ENCODE results near the gene PLP2. TPM values are rescaled to one million over a fixed set of nuclear protein-coding genes. Genes with fewer than 3 reads are reported as not detected.

Gene PLP2
- total RNA-seq, 2 donors from 2014 or later, result 228 to 233 TPM

Other genes with a start within 250 kb of the PLP2 start
- gene OTUD5, start 214.3 kb upstream of the PLP2 start, total RNA-seq, result 100 to 1,000 TPM in 1 of 2 donors, 10 to 100 TPM in 1; 67.1 to 111 TPM
- 10 to 100 TPM in 1 of 2 donors, 1 to 10 TPM in 1; 7.2 to 16.8 TPM for gene KCND1, start 200.1 kb upstream of the PLP2 start, total RNA-seq
- 100 to 1,000 TPM in 1 of 2 donors, 10 to 100 TPM in 1; 88.0 to 126 TPM for gene GRIPAP1, start 169.6 kb upstream of the PLP2 start, total RNA-seq
- gene TFE3, start 128.5 kb upstream of the PLP2 start, total RNA-seq, result 10 to 100 TPM; 35.0 to 38.9 TPM
- 1 to 10 TPM; 6.9 to 7.3 TPM for gene CCDC120, start 112.9 kb upstream of the PLP2 start, total RNA-seq
- gene PRAF2, start 97.9 kb upstream of the PLP2 start, total RNA-seq, result 10 to 100 TPM; 14.3 to 21.7 TPM
- 10 to 100 TPM; 40.6 to 44.5 TPM for gene WDR45, start 92.0 kb upstream of the PLP2 start, total RNA-seq
- 10 to 100 TPM; 17.3 to 18.1 TPM for gene GPKOW, start 48.2 kb upstream of the PLP2 start, total RNA-seq
- gene MAGIX, start 9.1 kb upstream of the PLP2 start, total RNA-seq, result 1 to 10 TPM; 1.5 to 3.7 TPM
- 10 to 100 TPM; 19.8 to 45.3 TPM for gene PRICKLE3, start 14.5 kb downstream of the PLP2 start, total RNA-seq
- gene SYP, start 28.3 kb downstream of the PLP2 start, total RNA-seq, result 10 to 100 TPM; 16.6 to 53.4 TPM
- gene CACNA1F, start 61.4 kb downstream of the PLP2 start, total RNA-seq, result 1 to 10 TPM in 1 of 2 donors, under 1 TPM in 1; 0.82 to 6.2 TPM
- 10 to 100 TPM; 21.7 to 33.0 TPM for gene CCDC22, start 63.6 kb downstream of the PLP2 start, total RNA-seq
- gene FOXP3, start 92.8 kb downstream of the PLP2 start, total RNA-seq, result 100 to 1,000 TPM in 1 of 2 donors, 10 to 100 TPM in 1; 80.4 to 109 TPM
- gene PPP1R3F, start 97.9 kb downstream of the PLP2 start, total RNA-seq, result 1 to 10 TPM; 6.6 to 8.8 TPM
- gene GAGE10, start 131.7 kb downstream of the PLP2 start, total RNA-seq, result not detected
- not detected for gene GAGE12J, start 150.1 kb downstream of the PLP2 start, total RNA-seq
- gene GAGE13, start 159.7 kb downstream of the PLP2 start, total RNA-seq, result not detected

Measured in activated T-helper 17 cell treated with anti-CD3 and anti-CD28 coated beads, Interleukin-2, amount 50 U/mL, for 72 hours (primary cell).